Transverse colon (tissue), 4 donors: ENCODE results near the gene OR6S1. TPM values are rescaled to one million over a fixed set of nuclear protein-coding genes. Genes with fewer than 3 reads are reported as not detected.

Source experiments
- DNase-seq: peaks from one replicate; pipeline ENCODE4 v3.0.0-alpha.2; 2019
- H3K27ac ChIP-seq, 4 donors: fragments of 200-600 bp; sonication (generic); 2 replicates each; pipeline ENCODE4 v1.5.1; 2016 to 2018; ENCODE audit warnings: inconsistent platforms in 4 of 4
- H3K27me3 ChIP-seq: fragments of 200-600 bp; sonication (generic); 2 replicates; pipeline ENCODE4 v1.5.1; 2017; ENCODE audit warnings: inconsistent platforms
- H3K36me3 ChIP-seq, 4 donors: fragments of 200-600 bp; sonication (generic); 2 replicates each; pipeline ENCODE4 v1.5.1; 2017 to 2019; ENCODE audit warnings: inconsistent platforms in 4 of 4
- H3K4me1 ChIP-seq, 4 donors: fragments of 200-600 bp; sonication (generic); 2 replicates each; pipeline ENCODE4 v1.5.1; 2017 to 2020; ENCODE audit warnings: inconsistent platforms in 4 of 4
- H3K4me3 ChIP-seq, 4 donors: fragments of 200-600 bp; sonication (generic); 1 replicate in 1 of 4; 2 replicates in 3 of 4; pipeline versions ENCODE4 v1.5.1 to v1.6.1; 2017 to 2019; ENCODE audit warnings: inconsistent platforms in 4 of 4
- H3K9me3 ChIP-seq, 2 donors: fragments of 200-600 bp; sonication (generic); 2 replicates each; pipeline ENCODE4 v1.5.1; 2017 to 2019; ENCODE audit warnings: inconsistent platforms in 2 of 2
- CTCF ChIP-seq, 5 experiments: fragments of 200-600 bp in 3 of 5; fragments of 450-650 bp in 2 of 5; sonication (generic) in 3 of 5; IDR thresholded peaks; 1 replicate in 2 of 5; 2 replicates in 3 of 5; pipeline ENCODE4 v1.5.1; 2016 to 2017; ENCODE audit warnings: antibody characterized with exemption in 5 of 5, inconsistent platforms in 3 of 5, mild to moderate bottlenecking in 2 of 5, moderate library complexity in 1 of 5
- EP300 ChIP-seq: sonication (generic); formaldehyde crosslinking; IDR thresholded peaks from one replicate; pipeline ENCODE4 v1.6.1; 2017; ENCODE audit warnings: antibody characterized with exemption, low read depth
- POLR2A ChIP-seq: fragments of 450-650 bp; IDR thresholded peaks from one replicate; pipeline ENCODE4 v1.6.1; 2016; ENCODE audit warnings: antibody characterized with exemption, mild to moderate bottlenecking, moderate library complexity
- POLR2AphosphoS5 ChIP-seq, 3 donors: sonication (generic); formaldehyde crosslinking; IDR thresholded peaks; one replicate each; pipeline ENCODE4 v1.6.1; 2016; ENCODE audit warnings: antibody characterized with exemption in 3 of 3
- WGBS, 2 donors: methylation state at CpG; one replicate each; pipeline ENCODE4 v1.1.5; 2018; ENCODE audit warnings: low coverage in 1 of 2; 5-methylcytosine and 5-hydroxymethylcytosine counted together
- in situ Hi-C, 4 donors: fragments of 200-750 bp; cut with MboI; loops; one replicate each; pipeline versions ENCODE4 v1.15.0 to v1.15.1; 2017; ENCODE audit warnings: low sequenced_read_pairs in 3 of 4, low pct_ligation_motif_present in 1 of 4, low pct_unique_long_range_greater_than_20kb in 1 of 4
- intact Hi-C: fragments of 100-400 bp; cut with DNase I; formaldehyde crosslinking; loops from one replicate; pipeline ENCODE4 v1.15.1; 2023; ENCODE audit warnings: low total_unique reads
- total RNA-seq, 4 donors: library from RNA; depleted of rRNA; stranded (reverse); fragments of >200 nt; gene quantifications; one replicate each; pipeline ENCODE4 v1.1.0, GENCODE V29; 2016

Gene OR6S1
- total RNA-seq, 4 donors from 2014 or later: not detected

- DNase-seq: no peak
- H3K4me1 ChIP-seq: peaks cover 0 to 8% (median 2%) of the 10 kb centered on the region in 4 donors
- intact Hi-C loops: no loop called here
- 63% methylated on average over 3 of the region's 3 CpGs; no CpG with 5 or more reads in 1 of the 2 donors for WGBS, 2 donors
- H3K4me3 ChIP-seq: no peak overlapping the region
- no peaks in the 10 kb centered on the region for H3K9me3 ChIP-seq
- H3K27ac ChIP-seq: no peak overlapping the region
- no peaks in the 10 kb centered on the region for H3K36me3 ChIP-seq
- H3K27me3 ChIP-seq: peaks cover 66% of the 10 kb centered on the region
- no peak for TF ChIP-seq POLR2A
- no peak for TF ChIP-seq CTCF (IDR thresholded peaks at IDR 0.05)
- TF ChIP-seq EP300: no peak
- no peak for TF ChIP-seq POLR2AphosphoS5 (IDR thresholded peaks at IDR 0.05)
- in situ Hi-C loops: no loop called here
These were observed 16.8 kb upstream of the OR6S1 start for GRCh38 chr14:20658246-20658645.

GRCh38 chr14:20657216-20658211 lies 16.0 kb upstream of the OR6S1 start:
- Histone ChIP-seq H3K27ac (no peak overlapping the region), H3K27me3 (peaks cover 74% of the 10 kb centered on the region), H3K9me3 (no peaks in the 10 kb centered on the region), H3K4me3 (no peak overlapping the region), H3K36me3 (no peaks in the 10 kb centered on the region), H3K4me1 (peaks cover 0 to 4% (median 0%) of the 10 kb centered on the region in 4 donors)
- in situ Hi-C loops (no loop called here), intact Hi-C loops (no loop called here)
- no peak for DNase-seq
- TF ChIP-seq POLR2AphosphoS5 (IDR thresholded peaks at IDR 0.05) (no peak), CTCF (IDR thresholded peaks at IDR 0.05) (no peak), EP300 (no peak), POLR2A (no peak)
- WGBS, 2 donors: 39 to 57% methylated on average over 9 to 28 of the region's 28 CpGs

GRCh38 chr14:20656274-20656673 lies 14.8 kb upstream of the OR6S1 start:
- Histone ChIP-seq H3K4me3 (no peak overlapping the region), H3K27ac (no peak overlapping the region), H3K36me3 (no peaks in the 10 kb centered on the region), H3K9me3 (no peaks in the 10 kb centered on the region), H3K4me1 (peaks cover 0 to 4% (median 0%) of the 10 kb centered on the region in 4 donors), H3K27me3 (peaks cover 86% of the 10 kb centered on the region)
- no peak for TF ChIP-seq POLR2A
- 68 to 87% methylated on average over 2 to 4 of the region's 4 CpGs for WGBS, 2 donors
- DNase-seq: no peak
- intact Hi-C loops: no loop called here
- in situ Hi-C loops: no loop called here

- Histone ChIP-seq H3K9me3 (no peaks in the 10 kb centered on the region), H3K36me3 (no peaks in the 10 kb centered on the region), H3K27ac (no peak overlapping the region), H3K27me3 (peaks cover 89% of the 10 kb centered on the region), H3K4me3 (no peak overlapping the region), H3K4me1 (peaks cover 0 to 4% (median 0%) of the 10 kb centered on the region in 4 donors)
- DNase-seq: no peak
- no peak for TF ChIP-seq CTCF (IDR thresholded peaks at IDR 0.05)
- TF ChIP-seq POLR2A: no peak
- no peak for TF ChIP-seq POLR2AphosphoS5 (IDR thresholded peaks at IDR 0.05)
- TF ChIP-seq EP300: no peak
- in situ Hi-C loops (no loop called here), intact Hi-C loops (no loop called here)
- WGBS, 2 donors: 87% methylated on average over 4 of the region's 4 CpGs; no CpG with 5 or more reads in 1 of the 2 donors
These were observed 14.4 kb upstream of the OR6S1 start for GRCh38 chr14:20655851-20656250.
